Measurements from ENCODE around the gene SLC30A1. TPM values are rescaled to one million over a fixed set of nuclear protein-coding genes. Genes with fewer than 3 reads are reported as not detected.

SLC30A1 gene
- total and polyA plus RNA-seq, 10 of the 15 experiments (the other 5 are each of a cell fraction or from before 2014, with no cell fraction given), result 3.5 to 14.1 (median 8.8) TPM

DNA sequence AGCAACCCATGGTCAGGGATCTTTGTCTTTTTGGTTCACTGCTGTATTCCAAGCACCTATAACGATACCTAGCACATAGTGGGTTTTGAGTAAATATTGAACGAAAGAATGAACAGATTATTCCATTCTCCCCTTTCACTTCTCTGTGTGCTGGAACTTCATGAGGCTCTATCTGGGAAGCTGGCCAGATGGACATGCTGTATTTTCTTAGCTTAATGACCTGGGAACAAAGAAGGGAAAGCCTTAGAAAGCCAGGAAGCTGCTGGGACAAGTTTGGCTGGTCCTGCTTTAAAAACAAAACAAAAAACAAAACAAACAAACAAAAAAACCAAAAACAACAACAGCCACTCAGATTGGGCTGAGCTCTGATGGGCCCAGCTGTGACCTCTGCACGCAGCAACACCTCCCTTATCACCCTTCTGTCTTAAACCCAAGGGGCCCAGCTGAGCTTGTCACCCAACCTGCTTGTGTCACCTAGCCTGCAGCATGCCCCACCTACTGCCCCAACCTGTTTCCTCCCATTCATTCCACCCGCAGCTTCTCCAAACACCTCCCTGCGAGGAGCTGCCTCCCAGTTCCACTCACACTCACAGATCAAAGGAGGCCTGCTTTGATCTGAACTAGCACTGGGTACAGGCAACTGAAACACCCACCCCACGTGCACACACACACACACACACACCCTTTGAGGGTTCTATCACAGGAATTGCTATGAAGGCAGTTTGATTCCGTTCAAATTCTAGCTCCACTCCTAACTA, 37.1 kb downstream of the SLC30A1 start:
- H4K20me1 ChIP-seq (ENCODE audit: control insufficient read depth, insufficient read depth), result no peaks in the 10 kb centered on the region
- H3K9ac ChIP-seq (ENCODE audit: control insufficient read depth, insufficient read depth, low read length), result no peak overlapping the region
- no peak overlapping the region for H3K4me2 ChIP-seq (ENCODE audit: control insufficient read depth, insufficient read depth)
- ChIA-PET RAD21 (ENCODE audit: unreplicated experiment) (no interaction called here), CTCF (interaction anchor here (1.5 to 1.8 kb wide), 2 partner anchors 28 to 73 kb away, joined by 4 to 8 read pairs; no protein-coding TSS in a partner anchor), SMC1A (ENCODE audit: uncharacterized antibody, unreplicated experiment) (interaction anchor here (0.9 to 1.6 kb wide), 4 partner anchors 12 to 26 kb away, joined by 3 to 4 read pairs (median 4); no protein-coding TSS in a partner anchor), POLR2A (no interaction called here)
- DNase-seq (ENCODE audit: low read depth, low spot score) (no peak), FAIRE-seq (no peak), ATAC-seq (no peak)
- no peak overlapping the region for H2AFZ ChIP-seq (ENCODE audit: control insufficient read depth, low read depth, low read length)
- no TSS peak for BruUV-seq (replicated peaks)
- no peaks in the 10 kb centered on the region for H3K4me1 ChIP-seq (ENCODE audit: control insufficient read depth, insufficient read depth, low read length)
- H3K9me3 ChIP-seq (replicated peaks; ENCODE audit: control insufficient read depth, insufficient read depth, low read length), result peaks cover 5% of the 10 kb centered on the region; the same call in 2 of the 3 replicates
- no peak overlapping the region for H3K27ac ChIP-seq (ENCODE audit: control insufficient read depth, insufficient read depth)
- H3K36me3 ChIP-seq (ENCODE audit: control insufficient read depth in 2 of 2, insufficient read depth in 2 of 2, low read length in 1 of 2), result no peaks in the 10 kb centered on the region
- H3K4me3 ChIP-seq, result no peak overlapping the region
- intact Hi-C loops (cut with micrococcal nuclease; ENCODE audit: unreplicated experiment) (no loop called here), in situ Hi-C loops (cut with MboI) (no loop called here)
- H3K27me3 ChIP-seq (replicated peaks in 1 of 2; ENCODE audit: control insufficient read depth in 2 of 2, insufficient read depth in 2 of 2, low read length in 1 of 2), result no peaks in the 10 kb centered on the region
- WGBS (ENCODE audit: insufficient coverage, insufficient replicate concordance, low lambda C conversion rate, missing lambda C conversion rate), result 26% methylated on average over 7 of the region's 7 CpGs
- no peaks in the 10 kb centered on the region for H3K79me2 ChIP-seq (ENCODE audit: control insufficient read depth, insufficient read depth, low read length)
- TF ChIP-seq, protein P1, sequence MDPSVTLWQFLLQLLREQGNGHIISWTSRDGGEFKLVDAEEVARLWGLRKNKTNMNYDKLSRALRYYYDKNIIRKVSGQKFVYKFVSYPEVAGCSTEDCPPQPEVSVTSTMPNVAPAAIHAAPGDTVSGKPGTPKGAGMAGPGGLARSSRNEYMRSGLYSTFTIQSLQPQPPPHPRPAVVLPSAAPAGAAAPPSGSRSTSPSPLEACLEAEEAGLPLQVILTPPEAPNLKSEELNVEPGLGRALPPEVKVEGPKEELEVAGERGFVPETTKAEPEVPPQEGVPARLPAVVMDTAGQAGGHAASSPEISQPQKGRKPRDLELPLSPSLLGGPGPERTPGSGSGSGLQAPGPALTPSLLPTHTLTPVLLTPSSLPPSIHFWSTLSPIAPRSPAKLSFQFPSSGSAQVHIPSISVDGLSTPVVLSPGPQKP (IDR thresholded peaks at IDR 0.05; ENCODE audit: low read depth, low read length), result no peak
- TF ChIP-seq GABPA (IDR thresholded peaks at IDR 0.05; ENCODE audit: low read depth) (no peak), SPI1 (IDR thresholded peaks at IDR 0.05; ENCODE audit: borderline replicate concordance, insufficient read depth, low read depth, low read length) (no peak), CREB1 (IDR thresholded peaks at IDR 0.05; ENCODE audit: low read depth) (no peak), KAT2A (conservative IDR thresholded peaks at IDR 0.05; ENCODE audit: control insufficient read depth, low read depth, low read length) (no peak)
- TF ChIP-seq, protein P2, sequence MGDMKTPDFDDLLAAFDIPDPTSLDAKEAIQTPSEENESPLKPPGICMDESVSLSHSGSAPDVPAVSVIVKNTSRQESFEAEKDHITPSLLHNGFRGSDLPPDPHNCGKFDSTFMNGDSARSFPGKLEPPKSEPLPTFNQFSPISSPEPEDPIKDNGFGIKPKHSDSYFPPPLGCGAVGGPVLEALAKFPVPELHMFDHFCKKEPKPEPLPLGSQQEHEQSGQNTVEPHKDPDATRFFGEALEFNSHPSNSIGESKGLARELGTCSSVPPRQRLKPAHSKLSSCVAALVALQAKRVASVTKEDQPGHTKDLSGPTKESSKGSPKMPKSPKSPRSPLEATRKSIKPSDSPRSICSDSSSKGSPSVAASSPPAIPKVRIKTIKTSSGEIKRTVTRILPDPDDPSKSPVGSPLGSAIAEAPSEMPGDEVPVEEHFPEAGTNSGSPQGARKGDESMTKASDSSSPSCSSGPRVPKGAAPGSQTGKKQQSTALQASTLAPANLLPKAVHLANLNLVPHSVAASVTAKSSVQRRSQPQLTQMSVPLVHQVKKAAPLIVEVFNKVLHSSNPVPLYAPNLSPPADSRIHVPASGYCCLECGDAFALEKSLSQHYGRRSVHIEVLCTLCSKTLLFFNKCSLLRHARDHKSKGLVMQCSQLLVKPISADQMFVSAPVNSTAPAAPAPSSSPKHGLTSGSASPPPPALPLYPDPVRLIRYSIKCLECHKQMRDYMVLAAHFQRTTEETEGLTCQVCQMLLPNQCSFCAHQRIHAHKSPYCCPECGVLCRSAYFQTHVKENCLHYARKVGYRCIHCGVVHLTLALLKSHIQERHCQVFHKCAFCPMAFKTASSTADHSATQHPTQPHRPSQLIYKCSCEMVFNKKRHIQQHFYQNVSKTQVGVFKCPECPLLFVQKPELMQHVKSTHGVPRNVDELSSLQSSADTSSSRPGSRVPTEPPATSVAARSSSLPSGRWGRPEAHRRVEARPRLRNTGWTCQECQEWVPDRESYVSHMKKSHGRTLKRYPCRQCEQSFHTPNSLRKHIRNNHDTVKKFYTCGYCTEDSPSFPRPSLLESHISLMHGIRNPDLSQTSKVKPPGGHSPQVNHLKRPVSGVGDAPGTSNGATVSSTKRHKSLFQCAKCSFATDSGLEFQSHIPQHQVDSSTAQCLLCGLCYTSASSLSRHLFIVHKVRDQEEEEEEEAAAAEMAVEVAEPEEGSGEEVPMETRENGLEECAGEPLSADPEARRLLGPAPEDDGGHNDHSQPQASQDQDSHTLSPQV (IDR thresholded peaks at IDR 0.05), result no peak
- TF ChIP-seq, protein P3, sequence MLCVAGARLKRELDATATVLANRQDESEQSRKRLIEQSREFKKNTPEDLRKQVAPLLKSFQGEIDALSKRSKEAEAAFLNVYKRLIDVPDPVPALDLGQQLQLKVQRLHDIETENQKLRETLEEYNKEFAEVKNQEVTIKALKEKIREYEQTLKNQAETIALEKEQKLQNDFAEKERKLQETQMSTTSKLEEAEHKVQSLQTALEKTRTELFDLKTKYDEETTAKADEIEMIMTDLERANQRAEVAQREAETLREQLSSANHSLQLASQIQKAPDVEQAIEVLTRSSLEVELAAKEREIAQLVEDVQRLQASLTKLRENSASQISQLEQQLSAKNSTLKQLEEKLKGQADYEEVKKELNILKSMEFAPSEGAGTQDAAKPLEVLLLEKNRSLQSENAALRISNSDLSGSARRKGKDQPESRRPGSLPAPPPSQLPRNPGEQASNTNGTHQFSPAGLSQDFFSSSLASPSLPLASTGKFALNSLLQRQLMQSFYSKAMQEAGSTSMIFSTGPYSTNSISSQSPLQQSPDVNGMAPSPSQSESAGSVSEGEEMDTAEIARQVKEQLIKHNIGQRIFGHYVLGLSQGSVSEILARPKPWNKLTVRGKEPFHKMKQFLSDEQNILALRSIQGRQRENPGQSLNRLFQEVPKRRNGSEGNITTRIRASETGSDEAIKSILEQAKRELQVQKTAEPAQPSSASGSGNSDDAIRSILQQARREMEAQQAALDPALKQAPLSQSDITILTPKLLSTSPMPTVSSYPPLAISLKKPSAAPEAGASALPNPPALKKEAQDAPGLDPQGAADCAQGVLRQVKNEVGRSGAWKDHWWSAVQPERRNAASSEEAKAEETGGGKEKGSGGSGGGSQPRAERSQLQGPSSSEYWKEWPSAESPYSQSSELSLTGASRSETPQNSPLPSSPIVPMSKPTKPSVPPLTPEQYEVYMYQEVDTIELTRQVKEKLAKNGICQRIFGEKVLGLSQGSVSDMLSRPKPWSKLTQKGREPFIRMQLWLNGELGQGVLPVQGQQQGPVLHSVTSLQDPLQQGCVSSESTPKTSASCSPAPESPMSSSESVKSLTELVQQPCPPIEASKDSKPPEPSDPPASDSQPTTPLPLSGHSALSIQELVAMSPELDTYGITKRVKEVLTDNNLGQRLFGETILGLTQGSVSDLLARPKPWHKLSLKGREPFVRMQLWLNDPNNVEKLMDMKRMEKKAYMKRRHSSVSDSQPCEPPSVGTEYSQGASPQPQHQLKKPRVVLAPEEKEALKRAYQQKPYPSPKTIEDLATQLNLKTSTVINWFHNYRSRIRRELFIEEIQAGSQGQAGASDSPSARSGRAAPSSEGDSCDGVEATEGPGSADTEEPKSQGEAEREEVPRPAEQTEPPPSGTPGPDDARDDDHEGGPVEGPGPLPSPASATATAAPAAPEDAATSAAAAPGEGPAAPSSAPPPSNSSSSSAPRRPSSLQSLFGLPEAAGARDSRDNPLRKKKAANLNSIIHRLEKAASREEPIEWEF (IDR thresholded peaks at IDR 0.05; ENCODE audit: insufficient replicate concordance, low read depth, low read length), result no peak
- TF ChIP-seq, protein P4, sequence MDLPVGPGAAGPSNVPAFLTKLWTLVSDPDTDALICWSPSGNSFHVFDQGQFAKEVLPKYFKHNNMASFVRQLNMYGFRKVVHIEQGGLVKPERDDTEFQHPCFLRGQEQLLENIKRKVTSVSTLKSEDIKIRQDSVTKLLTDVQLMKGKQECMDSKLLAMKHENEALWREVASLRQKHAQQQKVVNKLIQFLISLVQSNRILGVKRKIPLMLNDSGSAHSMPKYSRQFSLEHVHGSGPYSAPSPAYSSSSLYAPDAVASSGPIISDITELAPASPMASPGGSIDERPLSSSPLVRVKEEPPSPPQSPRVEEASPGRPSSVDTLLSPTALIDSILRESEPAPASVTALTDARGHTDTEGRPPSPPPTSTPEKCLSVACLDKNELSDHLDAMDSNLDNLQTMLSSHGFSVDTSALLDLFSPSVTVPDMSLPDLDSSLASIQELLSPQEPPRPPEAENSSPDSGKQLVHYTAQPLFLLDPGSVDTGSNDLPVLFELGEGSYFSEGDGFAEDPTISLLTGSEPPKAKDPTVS (IDR thresholded peaks at IDR 0.05; ENCODE audit: low read depth, low read length), result no peak
